HepG2 (cell line): ENCODE data around the gene ADH5. TPM values are rescaled to one million over a fixed set of nuclear protein-coding genes. Genes with fewer than 3 reads are reported as not detected.

ENCODE experiments used
- ATAC-seq: fragments of 200-7000 bp; cut with Tn5 transposase; 3 replicates; pipeline ENCODE4 v1.9.1; 2020; ENCODE audit warnings: mild to moderate bottlenecking, moderate library complexity
- BruUV-seq: library from RNA; stranded (reverse); fragments of 400-500 nt; replicated peaks from 2 replicates; lab custom pipeline; 2021; lab: Mats Ljungman, UMichigan
- CTCF ChIA-PET: fragments of 300-600 bp; formaldehyde crosslinking; extraction: SDS; loops from one replicate; lab custom pipeline; 2021; ENCODE audit warnings: low total read pairs, inconsistent platforms, low intra/inter-chr PET ratio; lab: Yijun Ruan, JAX
- POLR2A ChIA-PET: fragments of 350-600 bp; sonication (Branson Sonifier 250); formaldehyde crosslinking; loops from one replicate; lab custom pipeline; 2020; ENCODE audit warnings: antibody characterized with exemption, inconsistent platforms; lab: Yijun Ruan, JAX
- DNase-seq: peaks from one replicate; pipeline ENCODE4 v3.0.0-alpha.2; 2015; ENCODE audit warnings: low spot score
- FAIRE-seq: peaks from 3 replicates; lab custom pipeline; 2011; peaks lifted over from hg19 to GRCh38; lab: Jason Lieb, UNC
- H2AFZ ChIP-seq: one replicate; pipeline ENCODE4 v1.6.1; 2011; ENCODE audit warnings: low read length, inconsistent platforms
- H3K27ac ChIP-seq: fragments of 300-600 bp; 3 replicates; pipeline ENCODE4 v1.8.0; 2011; ENCODE audit warnings: mixed run types, mild to moderate bottlenecking, mixed read lengths, low read length, inconsistent platforms; ENCODE audit not compliant: insufficient read depth; ENCODE audit errors: extremely low read length
- H3K27me3 ChIP-seq, 2 experiments: fragments of 200-600 bp in 1 of 2; 2 replicates in 1 of 2; 3 replicates in 1 of 2; pipeline versions ENCODE4 v1.6.0 to v1.8.0; 2011; ENCODE audit warnings: low read length in 2 of 2, mild to moderate bottlenecking in 2 of 2, moderate library complexity in 2 of 2, inconsistent platforms in 1 of 2; ENCODE audit not compliant: insufficient read depth in 2 of 2, control insufficient read depth in 1 of 2
- H3K36me3 ChIP-seq, 2 experiments: fragments of 200-600 bp in 1 of 2; replicated peaks in 1 of 2; 2 replicates in 1 of 2; 3 replicates in 1 of 2; pipeline versions ENCODE4 v1.5.1 to v1.8.0; 2011; ENCODE audit warnings: low read length in 2 of 2, inconsistent platforms in 1 of 2; ENCODE audit not compliant: insufficient read depth in 2 of 2, control insufficient read depth in 1 of 2
- H3K4me1 ChIP-seq: 2 replicates; pipeline ENCODE4 v1.5.1; 2012; ENCODE audit warnings: low read length, inconsistent platforms; ENCODE audit not compliant: insufficient read depth
- H3K4me2 ChIP-seq: 2 replicates; pipeline ENCODE4 v1.6.0; 2011; ENCODE audit warnings: low read depth, low read length, inconsistent platforms
- H3K4me3 ChIP-seq, 3 experiments: fragments of 200-600 bp in 1 of 3; sonication (generic), shearing (Covaris generic) in 1 of 3; replicated peaks in 1 of 3; 2 replicates each; pipeline ENCODE4 v1.5.1; 2011 to 2016; ENCODE audit warnings: low read length in 3 of 3, inconsistent platforms in 2 of 3, low read depth in 2 of 3, mild to moderate bottlenecking in 2 of 3, control low read depth in 1 of 3, mixed read lengths in 1 of 3; ENCODE audit not compliant: insufficient read depth in 1 of 3
- H3K79me2 ChIP-seq: one replicate; pipeline ENCODE4 v1.6.1; 2011; ENCODE audit warnings: low read length, inconsistent platforms; ENCODE audit not compliant: insufficient read depth
- H3K9ac ChIP-seq: 2 replicates; pipeline ENCODE4 v1.6.0; 2011; ENCODE audit warnings: mild to moderate bottlenecking, low read depth, low read length, inconsistent platforms; ENCODE audit not compliant: insufficient read depth
- H3K9me3 ChIP-seq: 2 replicates; pipeline ENCODE4 v1.5.1; 2012; ENCODE audit warnings: mild to moderate bottlenecking, low read length
- H4K20me1 ChIP-seq: 2 replicates; pipeline ENCODE4 v1.6.0; 2011; ENCODE audit warnings: inconsistent platforms, mild to moderate bottlenecking, low read length, moderate library complexity; ENCODE audit not compliant: insufficient read depth
- AHR ChIP-seq: IDR thresholded peaks from 2 replicates; pipeline ENCODE4 v1.6.1; 2018; ENCODE audit warnings: missing genetic modification reagents, missing compliant biosample characterization
- GATAD2A ChIP-seq: IDR thresholded peaks from 2 replicates; pipeline ENCODE4 v1.6.1; 2016
- KLF11 ChIP-seq: IDR thresholded peaks from 2 replicates; pipeline ENCODE4 v1.6.1; 2016; ENCODE audit warnings: missing compliant biosample characterization
- MAFF ChIP-seq: IDR thresholded peaks from 2 replicates; pipeline ENCODE4 v1.6.1; 2011; ENCODE audit warnings: low read depth, low read length, improper control_type of control experiment
- MAFK ChIP-seq, 2 experiments: IDR thresholded peaks in 1 of 2; conservative IDR thresholded peaks in 1 of 2; 2 replicates each; pipeline ENCODE4 v1.6.1; 2011; ENCODE audit warnings: improper control_type of control experiment in 2 of 2, low read length in 2 of 2
- NFATC3 ChIP-seq: sonication (generic); formaldehyde crosslinking; IDR thresholded peaks from 2 replicates; pipeline ENCODE4 v1.5.1; 2020; ENCODE audit warnings: mild to moderate bottlenecking, missing genetic modification reagents
- RELA ChIP-seq: sonication (generic); formaldehyde crosslinking; IDR thresholded peaks from 2 replicates; pipeline ENCODE4 v1.4.0; 2020; ENCODE audit warnings: missing genetic modification reagents
- ZBTB40 ChIP-seq, 2 experiments: fragments of 450-650 bp in 1 of 2; sonication (generic) in 1 of 2; formaldehyde crosslinking in 1 of 2; IDR thresholded peaks; 2 replicates each; pipeline versions ENCODE4 v1.6.1 to v1.8.0; 2016 to 2022; ENCODE audit warnings: antibody characterized with exemption in 1 of 2, mild to moderate bottlenecking in 1 of 2, missing genetic modification reagents in 1 of 2
- ZKSCAN1 ChIP-seq: fragments of 150-350 bp; IDR thresholded peaks from 2 replicates; pipeline ENCODE4 v1.6.1; 2014; ENCODE audit warnings: low read length
- ZNF468 ChIP-seq: sonication (generic); formaldehyde crosslinking; IDR thresholded peaks from 2 replicates; pipeline ENCODE4 v1.8.0; 2022; ENCODE audit warnings: mild to moderate bottlenecking, moderate library complexity, missing genetic modification reagents
- WGBS: methylation state at CpG from one replicate; pipeline ENCODE4 v1.1.6; 2017; ENCODE audit warnings: low lambda C conversion rate; 5-methylcytosine and 5-hydroxymethylcytosine counted together
- in situ Hi-C: cut with HindIII; loops from 2 replicates; pipeline ENCODE4 v1.10.0; 2017; ENCODE audit warnings: low pct_unique_long_range_greater_than_20kb; ENCODE audit not compliant: extremely low pct_ligation_motif_present
- intact Hi-C: fragments of 100-400 bp; cut with micrococcal nuclease; formaldehyde crosslinking; loops from one replicate; pipeline ENCODE4 v1.10.0; 2022; ENCODE audit not compliant: unreplicated experiment
- polyA plus RNA-seq, 8 experiments: library from polyadenylated mRNA; depleted of rRNA in 3 of 8; stranded (reverse) in 7 of 8; unstranded in 1 of 8; fragments of >200 nt; fragmentation: Illumina TruSeq in 4 of 8; extraction: Trizol in 4 of 8; gene quantifications; 2 replicates each; pipeline versions ENCODE4 v1.2.1 to v1.2.3, GENCODE V29; 2011 to 2016; ENCODE audit warnings: low read depth in 4 of 8, missing spikeins in 1 of 8, mixed read lengths in 1 of 8; ENCODE audit not compliant: insufficient read depth in 1 of 8
- total RNA-seq, 5 experiments: library from RNA; depleted of rRNA; stranded (reverse); fragments of >200 nt; fragmentation: Illumina TruSeq; extraction: Trizol; gene quantifications; 2 replicates each; pipeline ENCODE4 v1.2.3, GENCODE V29; 2016; ENCODE audit warnings: low read depth in 1 of 5

Gene ADH5
- total and polyA plus RNA-seq, 2 of the 13 experiments (the other 11 are each of a cell fraction or from before 2014, with no cell fraction given) = 349 to 512 TPM

GRCh38 chr4:99134586-99134985, 46.0 kb upstream of the ADH5 start:
- ChIA-PET POLR2A (interaction anchor here (2.0 kb wide), 1 partner anchor 9 kb away, joined by 10 read pairs; the partner anchor contains the start of gene ADH4), CTCF (no interaction called here)
- Histone ChIP-seq H4K20me1 (no peaks in the 10 kb centered on the region), H3K4me2 (no peak overlapping the region), H3K27ac (no peak overlapping the region), H3K27me3 (no peaks in the 10 kb centered on the region), H3K9me3 (peaks cover 7% of the 10 kb centered on the region; the same call in 1 of the 2 replicates), H3K36me3 (no peaks in the 10 kb centered on the region; a peak in 2 of 5 replicates), H3K9ac (no peak overlapping the region), H3K79me2 (no peaks in the 10 kb centered on the region), H2AFZ (no peak overlapping the region), H3K4me1 (no peaks in the 10 kb centered on the region), H3K4me3 (no peak overlapping the region)
- FAIRE-seq = no peak
- DNase-seq = no peak
- intact Hi-C loops = no loop called here
- in situ Hi-C loops = no loop called here
- WGBS = 94% methylated on average over 3 of the region's 3 CpGs
- no TSS peak for BruUV-seq
- no peak for ATAC-seq
- no peak for TF ChIP-seq ZKSCAN1
- TF ChIP-seq MAFK (conservative IDR thresholded peaks at IDR 0.05 in 1 of 2, IDR thresholded peaks at IDR 0.05 in 1 of 2; ENCODE audit: low read length in 2 of 2) = peak in 1 of 2 experiments; percentile 12; a peak in 1 of 4 replicates

- Histone ChIP-seq H3K4me2 (no peak overlapping the region), H3K4me3 (no peak overlapping the region), H3K36me3 (peaks cover 1 to 6% of the 10 kb centered on the region in 2 experiments; a peak in 4 of 5 replicates), H3K9me3 (peaks cover 11% of the 10 kb centered on the region; the same call in 1 of the 2 replicates), H3K79me2 (no peaks in the 10 kb centered on the region), H3K27me3 (no peaks in the 10 kb centered on the region), H4K20me1 (no peaks in the 10 kb centered on the region), H3K9ac (no peak overlapping the region), H3K27ac (no peak overlapping the region), H3K4me1 (no peaks in the 10 kb centered on the region), H2AFZ (no peak overlapping the region)
- no peak for ATAC-seq
- DNase-seq = no peak
- in situ Hi-C loops = no loop called here
- 47% methylated on average over 2 of the region's 2 CpGs for WGBS
- intact Hi-C loops = no loop called here
- ChIA-PET POLR2A (interaction anchor here (1.5 to 2.3 kb wide), 2 partner anchors 13 to 272 kb away, joined by 4 to 8 read pairs; partner anchors contain the start of gene ADH4), CTCF (no interaction called here)
- TF ChIP-seq AHR (CRISPR knock-in tag) (no peak), ZBTB40 (IDR thresholded peaks at IDR 0.05) (no peak), ZBTB40 (CRISPR knock-in tag; IDR thresholded peaks at IDR 0.05) (no peak), RELA (no peak), ZNF468 (CRISPR knock-in tag) (no peak), NFATC3 (CRISPR knock-in tag) (no peak), MAFF (no peak), KLF11 (no peak), GATAD2A (CRISPR knock-in tag) (no peak)
- no TSS peak for BruUV-seq
- FAIRE-seq = no peak
These were observed 42.8 kb upstream of the ADH5 start for GRCh38 chr4:99131378-99131777.
